Sciatic nerve (tissue), 2 donors: Measurements from ENCODE around the gene CRB3. TPM values are rescaled to one million over a fixed set of nuclear protein-coding genes. Genes with fewer than 3 reads are reported as not detected.

Experiments
- ATAC-seq: fragments of 200-7000 bp; cut with Tn5 transposase; one replicate; pipeline ENCODE4 v1.9.1; 2020; ENCODE audit warnings: mild to moderate bottlenecking, moderate library complexity
- DNase-seq: peaks from one replicate; pipeline ENCODE4 v3.0.0-alpha.2; 2020; ENCODE audit warnings: low spot score
- intact Hi-C: fragments of 100-400 bp; cut with DNase I; formaldehyde crosslinking; loops from one replicate; pipeline ENCODE4 v1.14.2; 2022
- microRNA-seq: library from miRNA; unstranded; fragments of <30 nt; microRNA quantifications from one replicate; pipeline ENCODE4 v1.2.0, GENCODE V29; 2020
- total RNA-seq: library from RNA; stranded (reverse); fragmentation: NEBNext Ultra II Directional; extraction: Animal tissue kit (Norgen Biotek cat#: 25700); gene quantifications from one replicate; pipeline ENCODE4 v1.2.1, GENCODE V29; 2021
- donor health status: DM: no; HTN: no; CAD: no.
- donor health status: DM: no; HTN: no; CAD: no.

The CRB3 gene
- total RNA-seq, 1 donor from 2014 or later: not detected

DNA sequence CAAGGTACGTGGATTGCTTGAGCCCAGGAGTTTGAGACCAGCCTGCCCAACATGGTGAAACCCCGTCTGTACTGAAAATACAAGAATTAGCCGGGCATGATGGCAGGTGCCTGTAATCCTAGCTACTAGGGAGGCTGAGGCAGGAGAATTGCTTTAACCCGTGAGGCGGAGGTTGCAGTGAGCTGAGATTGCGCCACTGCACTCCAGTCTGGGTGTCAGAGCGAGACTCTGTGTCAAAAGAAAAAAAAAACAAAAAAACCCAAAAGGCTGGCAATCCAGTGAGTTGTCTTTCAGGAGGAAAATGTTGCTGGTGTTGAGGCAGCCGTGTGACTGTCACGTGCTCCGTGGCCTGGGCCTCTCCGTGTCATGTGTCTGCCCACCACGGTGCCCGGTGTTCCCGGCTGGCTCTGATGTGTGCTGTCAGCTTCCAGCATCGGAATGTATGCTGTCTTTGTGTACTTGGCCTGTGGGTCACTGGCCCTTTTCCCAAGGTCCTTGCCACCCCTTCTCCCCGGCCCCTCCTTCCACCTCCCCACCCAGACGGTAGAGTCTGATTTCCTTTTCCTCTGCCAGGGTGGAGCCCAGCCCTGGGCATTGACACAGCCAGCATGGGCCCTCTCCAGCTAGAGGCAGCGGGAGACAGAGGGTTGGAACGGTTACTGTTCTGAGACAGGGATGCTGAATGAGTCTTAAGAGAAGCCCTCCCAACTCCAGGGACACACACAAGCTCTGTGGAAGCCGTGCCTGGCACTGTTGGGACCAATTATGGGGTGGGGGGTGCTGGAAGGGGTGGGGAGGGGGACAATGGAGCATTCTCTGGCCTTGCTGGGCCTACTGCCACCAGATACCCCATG, 45.3 kb downstream of the CRB3 start:
- DNase-seq (peak; percentile 75), ATAC-seq (peak; percentile 88)
- intact Hi-C loops: no loop called here

DNA sequence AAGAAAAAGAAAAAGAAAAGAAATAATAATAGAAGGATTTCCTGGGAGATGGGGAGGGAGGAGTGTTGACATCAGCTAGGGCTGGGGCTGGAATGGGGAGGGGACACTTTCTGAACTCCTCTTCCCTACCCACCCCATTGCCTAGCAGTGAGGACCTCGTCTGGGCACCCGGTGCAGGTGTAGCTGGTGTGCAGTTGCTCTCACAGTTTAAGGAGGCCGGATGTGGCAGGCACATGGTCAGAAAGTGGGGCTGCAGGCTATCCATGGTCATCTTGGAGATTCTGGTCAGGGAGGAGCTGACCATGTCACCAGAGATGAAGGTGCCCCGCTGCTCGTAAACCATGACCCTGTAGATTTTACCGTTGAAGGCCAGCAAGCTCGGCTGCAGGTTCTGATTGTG, 46.5 kb downstream of the CRB3 start:
- ATAC-seq (no peak), DNase-seq (no peak)
- intact Hi-C loops: no loop called here

DNA sequence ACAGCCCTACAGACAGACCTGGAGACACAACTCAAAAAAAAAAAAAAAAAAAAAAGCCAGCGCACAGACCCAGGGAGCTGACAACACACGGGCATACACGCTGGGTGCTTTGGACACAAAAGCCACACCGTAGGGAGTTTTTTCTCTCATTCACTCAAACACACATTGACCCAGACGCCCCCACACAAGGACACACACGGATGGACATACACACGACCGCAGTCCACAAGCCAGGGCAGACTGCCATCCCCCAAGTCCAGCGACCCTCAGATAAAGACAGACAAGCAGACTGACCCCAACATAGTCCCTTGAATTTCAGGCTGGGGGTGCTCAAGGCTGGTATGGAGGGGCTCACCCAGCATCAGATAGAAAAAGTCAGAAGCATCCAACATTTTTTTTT, 50.0 kb downstream of the CRB3 start:
- DNase-seq: no peak
- no peak for ATAC-seq
- intact Hi-C loops: no loop called here

DNA sequence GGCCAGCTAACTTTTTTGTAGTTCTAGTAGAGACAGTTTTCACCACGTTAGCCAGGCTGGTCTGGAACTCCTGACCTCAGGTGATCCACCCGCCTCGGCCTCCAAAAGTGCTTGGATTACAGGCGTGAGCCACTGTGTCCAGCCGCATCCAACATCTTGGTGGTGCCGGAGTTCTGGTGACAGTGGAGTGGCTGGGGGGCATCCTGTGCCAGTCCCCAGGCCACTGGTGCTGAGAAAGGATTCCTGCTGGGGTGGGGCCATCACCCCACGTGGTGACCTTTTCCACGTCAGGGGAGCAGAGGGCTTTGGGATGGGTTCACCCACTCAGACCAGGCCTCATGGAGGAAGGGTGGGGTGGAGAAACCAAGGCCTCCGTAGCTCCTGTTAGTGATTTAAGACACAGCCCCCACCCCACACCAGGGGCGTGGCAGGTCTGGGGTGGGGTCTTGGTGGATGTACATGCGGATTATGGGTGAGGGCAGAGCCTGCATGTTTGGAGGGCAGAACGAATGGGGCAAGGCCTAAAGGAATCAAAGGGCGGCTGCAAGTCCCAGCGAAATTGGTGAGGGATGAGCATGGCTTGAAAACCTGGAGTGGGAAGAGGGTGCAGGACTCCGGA, 51.0 kb downstream of the CRB3 start:
- DNase-seq (no peak), ATAC-seq (no peak)
- intact Hi-C loops: no loop called here

DNA sequence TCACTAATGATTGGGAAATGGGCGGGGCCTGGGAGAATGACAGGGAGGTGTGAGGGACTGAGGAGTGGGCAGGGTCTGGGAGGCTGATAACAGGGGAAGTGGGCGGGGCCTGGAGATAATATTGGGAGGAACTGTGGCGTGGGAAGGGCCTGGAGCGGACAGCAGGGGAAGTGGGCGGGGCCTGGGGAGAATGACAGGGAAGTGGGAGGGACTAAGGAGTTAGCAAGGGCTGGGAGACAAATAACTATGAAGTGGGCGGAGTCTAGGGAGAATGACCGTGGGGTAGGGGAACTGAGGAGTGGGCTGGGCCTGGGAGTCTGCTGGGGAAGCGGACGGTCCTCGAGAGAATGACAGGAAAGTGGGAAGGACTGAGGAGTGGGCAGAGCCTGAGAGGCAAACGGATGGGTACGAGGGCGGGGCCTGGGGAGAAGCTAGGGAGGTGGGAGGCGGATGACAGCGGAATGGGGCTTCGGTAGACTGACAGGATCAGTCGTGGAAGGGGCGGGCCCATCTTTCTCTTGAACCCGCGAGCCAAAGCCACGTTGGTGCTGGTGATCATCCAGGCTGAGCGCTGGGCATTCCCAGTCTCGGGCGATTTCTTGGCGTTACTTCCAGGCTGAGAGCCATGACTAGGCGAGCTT, 52.1 kb downstream of the CRB3 start:
- peak; percentile 91 for ATAC-seq
- DNase-seq: peak; percentile 94
- intact Hi-C loops: loop anchor here (2.0 kb wide), 1 partner anchor 117 kb away; no protein-coding TSS in a partner anchor

Small RNA genes lying within 50 kb of the gene (microRNA-seq; reads per million reads assigned to microRNA genes)
- 6.5 reads per million, percentile 15 among the genes with 10 or more reads in this experiment for gene MIR3940

Other genes with a start within 250 kb of the CRB3 start
- gene MLLT1, start 184.3 kb upstream of the CRB3 start, total RNA-seq: 72.5 TPM
- not detected for gene ACER1, start 130.7 kb upstream of the CRB3 start, total RNA-seq
- 43.8 TPM for gene CLPP, start 102.7 kb upstream of the CRB3 start, total RNA-seq
- gene ALKBH7, start 91.5 kb upstream of the CRB3 start, total RNA-seq: 55.6 TPM
- gene PSPN, start 88.3 kb upstream of the CRB3 start, total RNA-seq: 2.1 TPM
- gene GTF2F1, start 71.1 kb upstream of the CRB3 start, total RNA-seq: 44.7 TPM
- 161 TPM for gene KHSRP, start 39.5 kb upstream of the CRB3 start, total RNA-seq
- gene SLC25A41, start 30.5 kb upstream of the CRB3 start, total RNA-seq: 0.27 TPM
- 61.9 TPM for gene SLC25A23, start 4.5 kb upstream of the CRB3 start, total RNA-seq
- gene DENND1C, start 17.5 kb downstream of the CRB3 start, total RNA-seq: 5.5 TPM
- 47.8 TPM for gene TUBB4A, start 38.0 kb downstream of the CRB3 start, total RNA-seq
- 0.62 TPM for gene TNFSF9, start 66.8 kb downstream of the CRB3 start, total RNA-seq
- gene CD70, start 126.9 kb downstream of the CRB3 start, total RNA-seq: not detected
- gene TNFSF14, start 205.9 kb downstream of the CRB3 start, total RNA-seq: 9.8 TPM